Measurements from ENCODE around the gene ZBTB42. TPM values are rescaled to one million over a fixed set of nuclear protein-coding genes. Genes with fewer than 3 reads are reported as not detected.
A peak's percentile ranks its signal among the peaks of the same experiment; 100 is the strongest.
"Not testable (repeated sequence)": the region's sequence is repeated elsewhere in the genome, so short reads cannot be mapped to it uniquely, and the experiment has no call there.

ZBTB42 gene
- total RNA-seq, 1 donor from 2014 or later: 5.7 TPM

- Histone ChIP-seq H3K27ac (replicated peaks) (no peak overlapping the region), H3K9me3 (replicated peaks) (no peaks in the 10 kb centered on the region), H3K36me3 (no peaks in the 10 kb centered on the region), H3K27me3 (ENCODE audit: low read depth) (no peaks in the 10 kb centered on the region), H3K4me1 (peaks cover 28% of the 10 kb centered on the region), H3K4me3 (no peak overlapping the region)
- intact Hi-C loops (cut with micrococcal nuclease): no loop called here
- TF ChIP-seq CTCF (IDR thresholded peaks at IDR 0.05; ENCODE audit: borderline replicate concordance): no peak
- no peak for DNase-seq
These were observed 5.9 kb downstream of the ZBTB42 start for GRCh38 chr14:104806625-104807465.

- intact Hi-C loops (cut with micrococcal nuclease): no loop called here
- no peak for TF ChIP-seq CTCF (IDR thresholded peaks at IDR 0.05; ENCODE audit: borderline replicate concordance)
- no peak overlapping the region for H3K27ac ChIP-seq (replicated peaks)
- H3K4me1 ChIP-seq: peaks cover 16% of the 10 kb centered on the region
- no peak overlapping the region for H3K4me3 ChIP-seq
- no peaks in the 10 kb centered on the region for H3K27me3 ChIP-seq (ENCODE audit: low read depth)
- no peak for DNase-seq
- no peaks in the 10 kb centered on the region for H3K36me3 ChIP-seq
- no peaks in the 10 kb centered on the region for H3K9me3 ChIP-seq (replicated peaks)
These were observed 7.6 kb downstream of the ZBTB42 start for GRCh38 chr14:104808456-104808855.

GRCh38 chr14:104810316-104810715 lies 9.4 kb downstream of the ZBTB42 start:
- intact Hi-C loops (cut with micrococcal nuclease): no loop called here
- H3K36me3 ChIP-seq: no peaks in the 10 kb centered on the region
- DNase-seq: no peak
- H3K27ac ChIP-seq (replicated peaks): no peak overlapping the region
- no peak overlapping the region for H3K4me3 ChIP-seq
- H3K9me3 ChIP-seq (replicated peaks): no peaks in the 10 kb centered on the region
- H3K27me3 ChIP-seq (ENCODE audit: low read depth): no peaks in the 10 kb centered on the region
- TF ChIP-seq CTCF (IDR thresholded peaks at IDR 0.05; ENCODE audit: borderline replicate concordance): no peak
- peaks cover 24% of the 10 kb centered on the region for H3K4me1 ChIP-seq

- H3K9me3 ChIP-seq (replicated peaks): peaks cover 4% of the 10 kb centered on the region
- no peak for DNase-seq
- intact Hi-C loops (cut with micrococcal nuclease): no loop called here
- TF ChIP-seq CTCF (IDR thresholded peaks at IDR 0.05; ENCODE audit: borderline replicate concordance): no peak
- peaks cover 35% of the 10 kb centered on the region for H3K4me1 ChIP-seq
- no peak overlapping the region for H3K4me3 ChIP-seq
- no peaks in the 10 kb centered on the region for H3K27me3 ChIP-seq (ENCODE audit: low read depth)
- H3K27ac ChIP-seq (replicated peaks): no peak overlapping the region
- H3K36me3 ChIP-seq: no peaks in the 10 kb centered on the region
These were observed 12.4 kb downstream of the ZBTB42 start for GRCh38 chr14:104813286-104813685.

GRCh38 chr14:104814701-104815100 lies 13.8 kb downstream of the ZBTB42 start:
- H3K4me1 ChIP-seq: peaks cover 35% of the 10 kb centered on the region

GRCh38 chr14:104816616-104816884 lies 15.6 kb downstream of the ZBTB42 start:
- Histone ChIP-seq H3K4me1 (peaks cover 39% of the 10 kb centered on the region), H3K27me3 (ENCODE audit: low read depth) (no peaks in the 10 kb centered on the region), H3K27ac (replicated peaks) (peak overlapping the region; percentile 99), H3K9me3 (replicated peaks) (peaks cover 4% of the 10 kb centered on the region), H3K36me3 (no peaks in the 10 kb centered on the region), H3K4me3 (peak overlapping the region; percentile 98)
- intact Hi-C loops (cut with micrococcal nuclease): no loop called here
- TF ChIP-seq CTCF (IDR thresholded peaks at IDR 0.05; ENCODE audit: borderline replicate concordance): no peak
- no peak for DNase-seq

More at GRCh38 chr14:104814701-104815100, 13.8 kb downstream of the ZBTB42 start:
- H3K9me3 ChIP-seq (replicated peaks); intact Hi-C loops (cut with micrococcal nuclease); DNase-seq; H3K36me3 ChIP-seq; H3K27me3 ChIP-seq (ENCODE audit: low read depth): not testable (repeated sequence)
- H3K27ac ChIP-seq (replicated peaks): peak overlapping the region; percentile 99
- peak overlapping the region; percentile 98 for H3K4me3 ChIP-seq
